Activated CD8-positive, alpha-beta T cell treated with anti-CD3 and anti-CD28 coated beads, Interleukin-2, amount 10 ng/mL, durations not matched to agents 7 days and 5 days (primary cell): Measurements from ENCODE around the gene GLDN. TPM values are rescaled to one million over a fixed set of nuclear protein-coding genes. Genes with fewer than 3 reads are reported as not detected.

Experiments used
- ATAC-seq: fragments of 150-1000 bp; cut with Tn5 transposase; one replicate; pipeline ENCODE4 v1.10.0; 2021; ENCODE audit warnings: moderate library complexity
- CTCF ChIA-PET: fragments of 350-600 bp; sonication (Branson Sonifier 250); formaldehyde crosslinking; loops from one replicate; lab custom pipeline; 2021; ENCODE audit warnings: antibody characterized with exemption; lab: Charles Lee
- POLR2A ChIA-PET: fragments of 350-600 bp; sonication (Branson Sonifier 250); formaldehyde crosslinking; loops from one replicate; lab custom pipeline; 2021; ENCODE audit warnings: antibody characterized with exemption; lab: Charles Lee
- DNase-seq: peaks from one replicate; pipeline ENCODE4 v3.0.0-alpha.2; 2020
- H3K27ac Mint-ChIP-seq: one replicate; pipeline ENCODE4 v1.8.0; 2021; ENCODE audit warnings: mild to moderate bottlenecking, mixed read lengths
- H3K27me3 Mint-ChIP-seq: one replicate; pipeline ENCODE4 v1.8.0; 2021; ENCODE audit warnings: low read depth, mixed read lengths
- H3K36me3 Mint-ChIP-seq: one replicate; pipeline ENCODE4 v1.8.0; 2021; ENCODE audit warnings: low read depth, mixed read lengths
- H3K4me1 Mint-ChIP-seq: one replicate; pipeline ENCODE4 v1.8.0; 2021; ENCODE audit warnings: low read depth, mixed read lengths
- H3K4me3 Mint-ChIP-seq: one replicate; pipeline ENCODE4 v1.8.0; 2021; ENCODE audit warnings: mild to moderate bottlenecking, mixed read lengths
- H3K9me3 Mint-ChIP-seq: one replicate; pipeline ENCODE4 v1.8.0; 2022; ENCODE audit warnings: mixed read lengths; ENCODE audit not compliant: insufficient read depth
- total RNA-seq, 2 experiments: library from RNA; stranded (reverse); gene quantifications; one replicate each; pipeline ENCODE4 v1.2.3, GENCODE V29; 2021

The GLDN gene
- total RNA-seq, 2 experiments from 2014 or later, result not detected

DNA sequence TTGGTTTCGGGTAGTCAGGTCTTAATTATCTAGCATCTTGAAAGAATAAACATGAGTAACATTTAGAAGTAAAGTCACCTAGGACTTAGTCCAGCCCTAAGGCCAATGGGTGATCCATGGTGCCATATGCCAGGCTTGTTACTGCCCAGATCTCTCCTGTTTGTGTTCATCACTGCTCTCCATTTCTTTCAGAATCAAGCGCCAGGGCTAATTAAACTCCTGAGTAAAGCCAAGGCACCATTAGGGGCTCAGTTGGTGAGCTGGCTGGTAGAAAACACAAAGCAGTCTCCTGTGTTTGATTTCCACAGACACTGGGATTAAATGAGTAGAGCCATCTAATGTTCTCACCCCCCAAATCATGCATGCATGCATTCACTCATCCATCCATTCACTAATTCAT, 14.4 kb upstream of the GLDN start:
- Mint-ChIP-seq H3K9me3 (no peaks in the 10 kb centered on the region), H3K27ac (no peak overlapping the region), H3K4me3 (no peak overlapping the region), H3K4me1 (no peaks in the 10 kb centered on the region), H3K27me3 (peaks cover 5% of the 10 kb centered on the region), H3K36me3 (no peaks in the 10 kb centered on the region)
- POLR2A ChIA-PET, result no interaction called here
- CTCF ChIA-PET, result no interaction called here
- ATAC-seq (no peak), DNase-seq (no peak)

DNA sequence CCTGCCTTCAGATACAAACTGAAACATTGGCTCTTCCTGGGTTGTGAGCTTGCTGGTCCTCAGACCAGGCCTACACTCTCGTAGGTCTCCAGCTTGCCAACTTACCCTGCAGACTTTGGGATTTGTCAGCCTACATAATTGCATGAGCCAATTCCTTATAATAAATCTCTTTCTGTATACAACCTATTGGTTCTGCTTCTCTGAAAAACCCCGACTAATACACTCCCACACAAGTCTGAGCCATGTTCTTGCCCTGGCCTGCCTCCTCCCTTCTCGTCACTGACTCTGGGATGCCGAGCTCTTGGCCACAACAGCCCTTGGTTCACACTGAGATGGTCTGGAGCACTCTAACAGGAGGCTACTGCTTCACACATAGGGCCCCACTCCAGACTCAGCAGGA, 12.5 kb upstream of the GLDN start:
- no peaks in the 10 kb centered on the region for H3K9me3 Mint-ChIP-seq
- peaks cover 5% of the 10 kb centered on the region for H3K27me3 Mint-ChIP-seq
- H3K4me1 Mint-ChIP-seq, result no peaks in the 10 kb centered on the region
- no peak overlapping the region for H3K27ac Mint-ChIP-seq
- ATAC-seq (no peak), DNase-seq (no peak)
- ChIA-PET CTCF (no interaction called here), POLR2A (no interaction called here)
- no peak overlapping the region for H3K4me3 Mint-ChIP-seq
- H3K36me3 Mint-ChIP-seq, result no peaks in the 10 kb centered on the region

DNA sequence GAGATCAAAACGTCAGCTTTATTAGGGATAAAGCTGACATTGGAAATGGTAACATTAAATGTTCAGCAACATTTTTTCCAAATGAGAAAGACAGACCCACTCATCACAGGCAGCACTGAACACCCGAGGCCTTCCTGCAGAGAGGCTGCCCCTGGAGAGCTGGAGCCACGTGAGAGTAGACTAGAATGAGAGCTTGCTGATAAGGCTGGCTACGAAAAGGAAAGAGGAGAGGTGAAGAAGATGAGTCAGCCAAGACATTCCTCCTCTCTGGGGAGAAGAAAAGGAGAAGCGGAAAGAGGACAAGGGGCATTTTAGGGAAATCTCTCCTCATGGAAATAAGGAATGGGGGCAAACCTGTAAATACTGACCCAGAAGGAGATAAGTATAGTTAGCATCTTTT, 10.3 kb upstream of the GLDN start:
- ATAC-seq, result no peak
- H3K4me3 Mint-ChIP-seq, result no peak overlapping the region
- ChIA-PET CTCF (no interaction called here), POLR2A (no interaction called here)
- no peaks in the 10 kb centered on the region for H3K9me3 Mint-ChIP-seq
- H3K4me1 Mint-ChIP-seq, result no peaks in the 10 kb centered on the region
- H3K36me3 Mint-ChIP-seq, result no peaks in the 10 kb centered on the region
- DNase-seq, result no peak
- H3K27me3 Mint-ChIP-seq, result peaks cover 6% of the 10 kb centered on the region
- no peak overlapping the region for H3K27ac Mint-ChIP-seq

DNA sequence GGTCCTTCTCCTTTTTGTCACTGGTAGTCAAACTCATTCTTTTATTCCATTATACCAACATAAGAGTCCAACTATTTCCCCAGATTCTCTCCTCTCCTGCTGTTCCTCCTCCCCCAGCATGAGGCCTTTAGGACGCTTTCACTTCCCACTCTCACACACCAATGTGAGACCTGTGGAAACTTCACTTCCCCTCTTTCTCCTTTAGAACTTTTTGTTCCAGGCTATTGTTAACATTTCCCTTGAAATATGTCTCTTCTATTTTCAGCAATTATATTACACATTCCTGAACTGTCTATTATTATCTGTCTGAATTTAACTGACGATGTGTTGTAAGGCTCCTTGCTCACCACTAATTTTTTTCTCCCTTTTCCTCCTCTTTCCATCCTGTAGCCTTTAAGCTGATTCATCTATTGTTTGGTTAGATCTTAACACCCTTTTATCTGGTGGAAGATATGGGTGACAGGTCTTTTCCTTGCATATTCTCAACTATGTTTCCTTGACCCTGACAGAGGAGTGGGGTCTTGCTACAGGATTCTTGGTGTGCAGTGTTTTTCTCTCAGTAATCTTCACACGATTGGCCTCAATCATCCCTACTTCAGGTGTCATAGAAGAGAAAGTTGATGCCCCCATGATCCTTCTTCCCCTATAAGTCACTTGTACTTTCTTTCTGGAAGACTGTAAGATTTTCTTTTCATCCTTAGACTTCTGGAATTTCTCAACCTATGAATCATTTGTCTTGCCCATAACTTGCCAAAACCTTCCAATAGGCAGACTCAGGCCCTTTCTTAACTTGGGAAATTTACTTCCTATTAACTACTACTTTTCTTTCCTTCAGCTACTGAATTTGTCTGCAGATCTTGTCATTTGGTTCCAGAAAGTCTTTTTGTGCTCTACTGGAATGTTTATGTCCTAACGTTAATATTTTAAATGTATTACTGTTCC, 9.0 kb upstream of the GLDN start:
- ATAC-seq, result no peak

DNA sequence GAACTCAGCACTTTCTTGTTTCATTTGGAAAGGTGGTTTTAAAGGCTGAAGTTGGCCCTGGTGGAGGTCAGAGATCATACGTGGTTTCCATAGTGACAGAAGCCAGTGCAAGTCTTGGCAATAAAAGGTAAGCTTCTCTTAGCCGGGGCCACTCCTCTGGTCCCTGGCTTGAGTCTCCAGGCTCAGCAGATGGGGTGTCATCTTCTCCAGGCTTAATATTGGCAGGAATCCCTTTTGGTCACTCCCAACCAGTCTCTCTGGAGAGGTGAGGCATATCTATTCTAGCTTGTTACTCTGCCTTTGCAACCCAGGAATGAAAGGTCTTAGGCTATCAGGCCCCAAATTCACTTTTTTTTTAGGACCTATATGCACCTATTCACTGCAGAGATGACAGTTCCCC, 7.9 kb upstream of the GLDN start:
- POLR2A ChIA-PET, result no interaction called here
- no peak for ATAC-seq
- Mint-ChIP-seq H3K27me3 (peaks cover 2% of the 10 kb centered on the region), H3K27ac (no peak overlapping the region), H3K36me3 (no peaks in the 10 kb centered on the region), H3K4me3 (no peak overlapping the region), H3K4me1 (no peaks in the 10 kb centered on the region), H3K9me3 (no peaks in the 10 kb centered on the region)
- no peak for DNase-seq
- CTCF ChIA-PET, result interaction anchor here (0.9 kb wide), 1 partner anchor 338 kb away, joined by 3 read pairs; no protein-coding TSS in a partner anchor

More for the DNA sequence above, 9.0 kb upstream of the GLDN start:
- H3K4me3 Mint-ChIP-seq, result no peak overlapping the region
- no peaks in the 10 kb centered on the region for H3K36me3 Mint-ChIP-seq
- H3K9me3 Mint-ChIP-seq, result no peaks in the 10 kb centered on the region
- ChIA-PET CTCF (interaction anchor here (0.9 kb wide), 1 partner anchor 337 kb away, joined by 3 read pairs; no protein-coding TSS in a partner anchor), POLR2A (no interaction called here)
- no peaks in the 10 kb centered on the region for H3K4me1 Mint-ChIP-seq
- H3K27me3 Mint-ChIP-seq, result peaks cover 2% of the 10 kb centered on the region
- no peak for DNase-seq
- no peak overlapping the region for H3K27ac Mint-ChIP-seq

DNA sequence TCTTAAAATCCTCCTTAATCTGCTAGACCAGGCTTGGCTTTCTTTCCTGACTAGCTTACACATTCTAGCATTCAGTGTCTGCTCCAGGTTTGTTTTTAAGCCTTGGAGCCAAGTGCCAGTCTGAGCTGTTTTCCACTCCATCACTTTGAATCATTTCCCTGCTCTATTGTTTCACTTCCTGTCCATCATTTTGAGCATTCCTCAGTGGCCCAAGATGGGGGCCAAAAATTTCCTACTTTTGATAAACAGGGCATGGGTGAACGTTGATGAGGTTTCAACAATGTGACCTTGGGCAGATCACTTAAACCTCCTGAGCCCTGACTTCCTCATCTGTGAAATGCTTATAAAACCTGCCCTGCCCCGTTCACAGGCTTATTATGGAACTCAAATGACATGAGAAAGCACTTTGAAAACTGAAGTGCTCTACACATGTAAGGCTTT, 7.4 kb upstream of the GLDN start:
- DNase-seq, result no peak
- no peak for ATAC-seq
- Mint-ChIP-seq H3K4me1 (no peaks in the 10 kb centered on the region), H3K4me3 (no peak overlapping the region), H3K27me3 (peaks cover 2% of the 10 kb centered on the region), H3K36me3 (no peaks in the 10 kb centered on the region), H3K9me3 (no peaks in the 10 kb centered on the region), H3K27ac (no peak overlapping the region)
- POLR2A ChIA-PET, result no interaction called here
- CTCF ChIA-PET, result no interaction called here

DNA sequence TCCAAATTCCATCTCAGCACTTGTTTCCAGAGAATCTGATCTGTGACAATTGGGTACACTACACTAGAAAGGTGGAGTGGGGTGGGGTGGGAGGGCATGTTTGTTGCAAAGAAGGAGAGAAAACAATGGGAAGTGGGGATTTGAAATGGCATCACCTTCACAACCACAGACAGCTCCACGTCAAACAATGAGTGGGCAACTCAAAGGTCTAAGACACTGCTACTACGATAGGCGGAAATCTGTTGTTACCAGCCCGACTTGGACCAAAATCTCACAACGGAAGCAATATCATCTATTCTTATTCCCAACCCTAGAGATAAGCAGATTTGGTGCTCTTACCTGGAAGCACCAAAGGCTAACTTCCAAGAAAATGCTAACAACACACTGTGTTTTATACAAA, 6.4 kb upstream of the GLDN start:
- ChIA-PET POLR2A (no interaction called here), CTCF (no interaction called here)
- no peaks in the 10 kb centered on the region for H3K36me3 Mint-ChIP-seq
- H3K27me3 Mint-ChIP-seq, result peaks cover 6% of the 10 kb centered on the region
- H3K4me3 Mint-ChIP-seq, result no peak overlapping the region
- H3K4me1 Mint-ChIP-seq, result no peaks in the 10 kb centered on the region
- H3K27ac Mint-ChIP-seq, result no peak overlapping the region
- DNase-seq (no peak), ATAC-seq (no peak)
- H3K9me3 Mint-ChIP-seq, result no peaks in the 10 kb centered on the region

DNA sequence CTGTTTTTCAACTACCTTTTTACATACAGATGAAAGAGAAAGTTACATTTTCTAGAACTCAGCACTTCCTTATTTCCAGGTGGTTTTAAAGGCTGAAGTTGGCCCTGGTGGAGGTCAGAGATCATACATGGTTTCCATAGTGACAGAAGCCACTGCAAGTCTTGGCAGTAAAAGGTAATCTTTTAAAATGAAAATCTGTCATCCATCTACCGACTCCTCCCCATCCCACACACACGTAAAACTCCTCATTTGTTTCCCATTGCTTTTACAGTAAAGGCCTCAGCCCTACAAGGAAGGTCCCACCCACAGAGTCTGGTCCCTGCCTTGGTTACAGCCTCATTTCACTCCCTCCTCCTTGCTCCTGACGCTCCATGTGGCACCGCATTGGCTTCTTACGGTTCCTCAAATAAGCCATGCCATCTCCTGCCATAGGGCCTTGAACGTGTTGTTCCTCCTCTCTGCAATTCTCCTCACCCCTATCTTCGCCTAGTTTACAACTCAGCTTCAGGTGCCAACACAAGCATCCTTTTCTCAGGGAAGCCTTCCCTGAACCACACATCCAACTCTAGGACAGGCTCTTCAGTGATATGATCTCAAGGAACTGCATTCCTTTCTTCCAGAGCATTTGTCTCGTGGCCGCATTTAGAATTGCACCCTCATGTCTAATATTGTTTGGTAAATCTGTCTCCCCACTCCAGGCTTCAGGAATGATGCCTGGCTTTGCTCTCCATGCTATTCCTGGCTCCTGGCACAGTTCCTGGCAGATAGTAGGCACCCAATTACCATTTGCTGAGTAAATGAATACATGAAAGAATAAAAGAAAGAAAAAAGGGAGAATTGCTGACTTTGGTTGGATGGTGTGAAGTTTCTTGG, 5.7 kb upstream of the GLDN start:
- ChIA-PET CTCF (no interaction called here), POLR2A (no interaction called here)

DNA sequence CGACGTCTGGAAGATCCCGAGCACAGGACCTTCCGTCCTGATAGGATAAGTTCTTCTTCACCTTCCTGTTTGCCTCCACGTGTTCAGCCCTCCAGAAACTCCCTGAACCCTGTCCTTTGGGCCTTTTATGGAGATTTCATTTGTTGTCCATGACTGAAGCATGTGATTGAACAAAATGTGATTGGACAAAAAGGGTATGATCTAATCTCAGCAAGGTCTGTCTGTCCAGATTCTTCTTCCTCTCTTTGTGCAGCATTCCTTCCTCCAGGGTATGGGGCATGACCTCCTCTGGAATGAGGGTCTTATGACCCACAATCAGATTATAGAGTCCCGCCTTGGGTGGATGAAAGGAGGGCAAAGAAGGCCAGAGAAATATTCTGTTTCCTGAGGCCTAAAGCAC, 3.0 kb upstream of the GLDN start, which contains the start of gene CYP19A1:
TSS of gene CYP19A1 (minus strand) at position 101 of the 400 bp plus-strand sequence. CDS start 95,684 bp downstream, outside the sequence.
- no peaks in the 10 kb centered on the region for H3K36me3 Mint-ChIP-seq
- H3K4me3 Mint-ChIP-seq, result no peak within 1 kb of the TSS
- H3K9me3 Mint-ChIP-seq, result no peaks in the 10 kb centered on the region
- ChIA-PET POLR2A (no interaction called here), CTCF (no interaction called here)
- no peaks in the 10 kb centered on the region for H3K4me1 Mint-ChIP-seq
- DNase-seq (no peak), ATAC-seq (no peak)
- H3K27ac Mint-ChIP-seq, result no peak within 1 kb of the TSS
- peaks cover 29% of the 10 kb centered on the region for H3K27me3 Mint-ChIP-seq

More for the DNA sequence above, 5.7 kb upstream of the GLDN start:
- no peaks in the 10 kb centered on the region for H3K36me3 Mint-ChIP-seq
- H3K27ac Mint-ChIP-seq, result no peak overlapping the region
- ATAC-seq, result no peak
- no peaks in the 10 kb centered on the region for H3K9me3 Mint-ChIP-seq
- H3K4me3 Mint-ChIP-seq, result no peak overlapping the region
- DNase-seq, result no peak
- no peaks in the 10 kb centered on the region for H3K4me1 Mint-ChIP-seq
- peaks cover 10% of the 10 kb centered on the region for H3K27me3 Mint-ChIP-seq

DNA sequence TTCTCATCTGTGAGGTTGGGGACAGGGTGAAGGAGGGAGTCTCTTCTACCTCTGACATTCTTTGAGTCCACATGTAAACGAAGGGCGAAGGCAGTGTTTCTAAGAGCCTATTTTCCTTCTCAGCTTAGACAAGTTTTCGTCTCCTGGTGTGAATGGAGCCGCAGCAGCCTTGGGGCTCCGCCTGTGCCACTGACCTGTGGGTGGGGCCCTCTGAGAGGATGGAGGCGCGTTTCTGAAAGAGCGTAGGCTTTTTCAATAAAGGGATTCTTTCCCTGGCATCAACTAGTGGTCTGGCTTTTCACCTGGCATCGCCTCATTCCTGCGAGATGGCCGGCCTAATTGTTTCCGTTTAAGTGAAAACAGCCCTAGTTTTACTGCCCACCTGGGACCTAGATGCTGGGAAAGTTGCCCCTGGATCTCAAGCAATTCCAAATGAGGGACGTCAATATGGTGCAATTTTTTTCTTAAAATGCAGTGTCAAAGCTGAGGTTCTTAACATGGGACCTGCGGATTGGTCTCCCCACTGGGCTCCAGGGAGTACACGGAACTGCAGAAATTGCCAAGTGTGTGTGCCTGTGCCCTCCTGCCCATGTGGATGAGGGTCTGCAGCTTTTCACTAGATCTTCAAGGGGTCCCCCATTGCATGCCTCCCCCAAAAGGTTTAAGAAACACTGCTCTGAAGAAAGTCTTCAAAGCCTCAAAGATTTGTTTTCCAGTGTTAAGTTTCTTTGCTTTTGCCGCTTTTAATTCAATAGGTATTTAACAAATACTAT, 958 bp downstream of the GLDN start:
- H3K27ac Mint-ChIP-seq, result no peak overlapping the region
- H3K27me3 Mint-ChIP-seq, result peaks cover 30% of the 10 kb centered on the region
- no peaks in the 10 kb centered on the region for H3K4me1 Mint-ChIP-seq

DNA sequence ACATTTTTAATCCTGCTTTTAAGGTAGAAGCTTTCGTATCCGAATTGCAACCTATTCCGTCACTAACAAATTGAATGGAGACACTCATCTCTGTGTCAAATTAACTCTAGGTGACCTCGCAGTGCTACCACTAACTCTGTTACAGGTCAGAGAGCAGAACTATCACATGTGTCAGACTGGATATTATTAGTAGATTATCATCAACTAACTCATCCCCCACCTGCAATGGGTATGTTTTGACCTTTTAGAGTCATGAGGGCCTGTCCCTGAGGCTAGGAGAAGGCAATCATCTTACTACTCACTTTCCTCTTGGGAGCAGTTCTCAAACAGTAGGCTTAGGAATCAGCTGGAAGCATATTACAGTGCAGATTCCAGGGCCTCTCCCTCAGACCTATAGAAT, 2.0 kb downstream of the GLDN start:
- Mint-ChIP-seq H3K27me3 (peaks cover 30% of the 10 kb centered on the region), H3K9me3 (no peaks in the 10 kb centered on the region), H3K4me3 (no peak overlapping the region), H3K27ac (no peak overlapping the region), H3K4me1 (no peaks in the 10 kb centered on the region), H3K36me3 (no peaks in the 10 kb centered on the region)
- DNase-seq (no peak), ATAC-seq (no peak)
- ChIA-PET POLR2A (no interaction called here), CTCF (no interaction called here)

More for the DNA sequence above, 958 bp downstream of the GLDN start:
- H3K4me3 Mint-ChIP-seq, result no peak overlapping the region
- no peaks in the 10 kb centered on the region for H3K36me3 Mint-ChIP-seq
- no peaks in the 10 kb centered on the region for H3K9me3 Mint-ChIP-seq
- ChIA-PET POLR2A (no interaction called here), CTCF (no interaction called here)
- DNase-seq (no peak), ATAC-seq (no peak)
